SK-N-SH treated with all-trans-retinoic acid at 6 μM for 48 hours (cell line): Measurements from ENCODE around the gene SLC22A23.

ENCODE experiments used
- ESRRG ChIP-seq: fragments of 250-450 bp; sonication (Bioruptor Pico); IDR thresholded peaks from 2 replicates; pipeline ENCODE4 v1.6.1; 2021; ENCODE audit warnings: mild to moderate bottlenecking
- ISL1 ChIP-seq: fragments of 250-450 bp; sonication (Bioruptor Pico); IDR thresholded peaks from 2 replicates; pipeline ENCODE4 v2.1.2; 2022; ENCODE audit warnings: mild to moderate bottlenecking, moderate library complexity
- OSR1 ChIP-seq: fragments of 250-450 bp; sonication (Bioruptor Pico); IDR thresholded peaks from 2 replicates; pipeline ENCODE4 v1.8.0; 2022; ENCODE audit warnings: moderate library complexity, mild to moderate bottlenecking, inconsistent platforms
- RARB ChIP-seq: fragments of 250-450 bp; sonication (Bioruptor Pico); IDR thresholded peaks from 2 replicates; pipeline ENCODE4 v1.8.0; 2021; ENCODE audit warnings: mild to moderate bottlenecking, moderate library complexity
- TSHZ2 ChIP-seq: fragments of 250-450 bp; sonication (Bioruptor Pico); IDR thresholded peaks from 2 replicates; pipeline ENCODE4 v1.5.0; 2020; ENCODE audit warnings: mild to moderate bottlenecking, moderate library complexity
- ZFP3 ChIP-seq: fragments of 250-450 bp; sonication (Bioruptor Pico); IDR thresholded peaks from 2 replicates; pipeline ENCODE4 v1.5.0; 2020; ENCODE audit warnings: mild to moderate bottlenecking, moderate library complexity
- ZFP30 ChIP-seq: fragments of 450-650 bp; formaldehyde crosslinking; IDR thresholded peaks from 2 replicates; pipeline ENCODE4 v1.5.0; 2022; ENCODE audit warnings: mild to moderate bottlenecking, moderate library complexity
- ZNF565 ChIP-seq: fragments of 450-650 bp; formaldehyde crosslinking; conservative IDR thresholded peaks from 2 replicates; pipeline ENCODE4 v1.5.0; 2020; ENCODE audit warnings: low read depth, mild to moderate bottlenecking, moderate library complexity
- TF ChIP-seq, protein P1 (sequence below): fragments of 250-450 bp; sonication (Bioruptor Pico); IDR thresholded peaks from 2 replicates; pipeline ENCODE4 v1.5.1; 2020; ENCODE audit warnings: low read depth, mild to moderate bottlenecking, moderate library complexity
- TF ChIP-seq, protein P2 (sequence below): fragments of 250-450 bp; sonication (Bioruptor Pico); IDR thresholded peaks from 2 replicates; pipeline ENCODE4 v1.8.0; 2020; ENCODE audit warnings: mild to moderate bottlenecking, moderate library complexity, borderline replicate concordance
- TF ChIP-seq, protein P3 (sequence below): fragments of 250-450 bp; sonication (Bioruptor Pico); IDR thresholded peaks from 2 replicates; pipeline ENCODE4 v1.5.1; 2021; ENCODE audit warnings: mild to moderate bottlenecking, moderate library complexity

DNA sequence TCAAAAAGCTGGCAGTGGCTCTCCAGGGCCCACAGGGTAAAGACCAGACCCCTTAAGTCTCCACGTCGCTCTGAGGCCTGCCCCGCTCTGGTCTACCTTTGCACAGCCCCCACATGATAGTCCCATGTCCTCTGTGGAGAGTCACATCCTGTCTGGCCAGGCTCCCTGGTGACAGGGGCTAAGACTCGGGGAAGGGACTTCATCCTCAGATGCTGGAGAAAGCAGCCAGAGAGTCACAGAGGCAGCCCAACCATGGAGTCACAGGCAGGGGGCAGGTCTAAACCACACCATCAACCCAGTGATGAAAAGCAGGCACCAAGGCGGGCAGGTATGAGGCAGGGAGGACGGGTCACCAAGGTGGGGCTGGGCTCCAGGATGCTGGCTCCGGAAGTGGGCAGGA lies 62.2 kb downstream of the SLC22A23 start:
- TF ChIP-seq ISL1 (CRISPR knock-in tag) = no peak
- TF ChIP-seq, protein P1, sequence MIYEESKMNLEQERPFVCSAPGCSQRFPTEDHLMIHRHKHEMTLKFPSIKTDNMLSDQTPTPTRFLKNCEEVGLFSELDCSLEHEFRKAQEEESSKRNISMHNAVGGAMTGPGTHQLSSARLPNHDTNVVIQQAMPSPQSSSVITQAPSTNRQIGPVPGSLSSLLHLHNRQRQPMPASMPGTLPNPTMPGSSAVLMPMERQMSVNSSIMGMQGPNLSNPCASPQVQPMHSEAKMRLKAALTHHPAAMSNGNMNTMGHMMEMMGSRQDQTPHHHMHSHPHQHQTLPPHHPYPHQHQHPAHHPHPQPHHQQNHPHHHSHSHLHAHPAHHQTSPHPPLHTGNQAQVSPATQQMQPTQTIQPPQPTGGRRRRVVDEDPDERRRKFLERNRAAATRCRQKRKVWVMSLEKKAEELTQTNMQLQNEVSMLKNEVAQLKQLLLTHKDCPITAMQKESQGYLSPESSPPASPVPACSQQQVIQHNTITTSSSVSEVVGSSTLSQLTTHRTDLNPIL = no peak
- TF ChIP-seq ZNF565 (CRISPR knock-in tag) = no peak
- no peak for TF ChIP-seq ZFP30 (CRISPR knock-in tag)
- TF ChIP-seq, protein P2, sequence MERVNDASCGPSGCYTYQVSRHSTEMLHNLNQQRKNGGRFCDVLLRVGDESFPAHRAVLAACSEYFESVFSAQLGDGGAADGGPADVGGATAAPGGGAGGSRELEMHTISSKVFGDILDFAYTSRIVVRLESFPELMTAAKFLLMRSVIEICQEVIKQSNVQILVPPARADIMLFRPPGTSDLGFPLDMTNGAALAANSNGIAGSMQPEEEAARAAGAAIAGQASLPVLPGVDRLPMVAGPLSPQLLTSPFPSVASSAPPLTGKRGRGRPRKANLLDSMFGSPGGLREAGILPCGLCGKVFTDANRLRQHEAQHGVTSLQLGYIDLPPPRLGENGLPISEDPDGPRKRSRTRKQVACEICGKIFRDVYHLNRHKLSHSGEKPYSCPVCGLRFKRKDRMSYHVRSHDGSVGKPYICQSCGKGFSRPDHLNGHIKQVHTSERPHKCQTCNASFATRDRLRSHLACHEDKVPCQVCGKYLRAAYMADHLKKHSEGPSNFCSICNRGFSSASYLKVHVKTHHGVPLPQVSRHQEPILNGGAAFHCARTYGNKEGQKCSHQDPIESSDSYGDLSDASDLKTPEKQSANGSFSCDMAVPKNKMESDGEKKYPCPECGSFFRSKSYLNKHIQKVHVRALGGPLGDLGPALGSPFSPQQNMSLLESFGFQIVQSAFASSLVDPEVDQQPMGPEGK (CRISPR knock-in tag) = no peak
- TF ChIP-seq RARB = no peak
- TF ChIP-seq ZFP3 (CRISPR knock-in tag) = no peak
- TF ChIP-seq, protein P3, sequence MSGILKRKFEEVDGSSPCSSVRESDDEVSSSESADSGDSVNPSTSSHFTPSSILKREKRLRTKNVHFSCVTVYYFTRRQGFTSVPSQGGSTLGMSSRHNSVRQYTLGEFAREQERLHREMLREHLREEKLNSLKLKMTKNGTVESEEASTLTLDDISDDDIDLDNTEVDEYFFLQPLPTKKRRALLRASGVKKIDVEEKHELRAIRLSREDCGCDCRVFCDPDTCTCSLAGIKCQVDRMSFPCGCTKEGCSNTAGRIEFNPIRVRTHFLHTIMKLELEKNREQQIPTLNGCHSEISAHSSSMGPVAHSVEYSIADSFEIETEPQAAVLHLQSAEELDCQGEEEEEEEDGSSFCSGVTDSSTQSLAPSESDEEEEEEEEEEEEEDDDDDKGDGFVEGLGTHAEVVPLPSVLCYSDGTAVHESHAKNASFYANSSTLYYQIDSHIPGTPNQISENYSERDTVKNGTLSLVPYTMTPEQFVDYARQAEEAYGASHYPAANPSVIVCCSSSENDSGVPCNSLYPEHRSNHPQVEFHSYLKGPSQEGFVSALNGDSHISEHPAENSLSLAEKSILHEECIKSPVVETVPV (CRISPR knock-in tag) = no peak
- no peak for TF ChIP-seq TSHZ2 (CRISPR knock-in tag)
- no peak for TF ChIP-seq OSR1 (CRISPR knock-in tag)
- no peak for TF ChIP-seq ESRRG
